OCI-LY7 (cell line): ENCODE measurements around the gene DNASE2.

ENCODE experiments used
- EZH2phosphoT487 ChIP-seq: fragments of 200-600 bp; sonication (generic); IDR thresholded peaks from 2 replicates; pipeline ENCODE4 v1.6.1; 2018; ENCODE audit warnings: low read depth, borderline replicate concordance, mild to moderate bottlenecking, mixed run types, antibody characterized with exemption, low read length, moderate library complexity, mixed read lengths
- TF ChIP-seq, protein P1 (sequence below): fragments of 200-600 bp; sonication (generic); conservative IDR thresholded peaks from 2 replicates; pipeline ENCODE4 v1.5.1; 2014; ENCODE audit warnings: mild to moderate bottlenecking, antibody characterized with exemption, low read length, moderate library complexity, mixed read lengths

GRCh38 chr19:12866416-12867119, 14.7 kb downstream of the DNASE2 start:
- TF ChIP-seq, protein P1, sequence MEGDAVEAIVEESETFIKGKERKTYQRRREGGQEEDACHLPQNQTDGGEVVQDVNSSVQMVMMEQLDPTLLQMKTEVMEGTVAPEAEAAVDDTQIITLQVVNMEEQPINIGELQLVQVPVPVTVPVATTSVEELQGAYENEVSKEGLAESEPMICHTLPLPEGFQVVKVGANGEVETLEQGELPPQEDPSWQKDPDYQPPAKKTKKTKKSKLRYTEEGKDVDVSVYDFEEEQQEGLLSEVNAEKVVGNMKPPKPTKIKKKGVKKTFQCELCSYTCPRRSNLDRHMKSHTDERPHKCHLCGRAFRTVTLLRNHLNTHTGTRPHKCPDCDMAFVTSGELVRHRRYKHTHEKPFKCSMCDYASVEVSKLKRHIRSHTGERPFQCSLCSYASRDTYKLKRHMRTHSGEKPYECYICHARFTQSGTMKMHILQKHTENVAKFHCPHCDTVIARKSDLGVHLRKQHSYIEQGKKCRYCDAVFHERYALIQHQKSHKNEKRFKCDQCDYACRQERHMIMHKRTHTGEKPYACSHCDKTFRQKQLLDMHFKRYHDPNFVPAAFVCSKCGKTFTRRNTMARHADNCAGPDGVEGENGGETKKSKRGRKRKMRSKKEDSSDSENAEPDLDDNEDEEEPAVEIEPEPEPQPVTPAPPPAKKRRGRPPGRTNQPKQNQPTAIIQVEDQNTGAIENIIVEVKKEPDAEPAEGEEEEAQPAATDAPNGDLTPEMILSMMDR, result no peak
- no peak for TF ChIP-seq EZH2phosphoT487
